Brain microvascular endothelial cell (primary cell): ENCODE data around the gene ZNF653.

Experiments used
- DNase-seq: peaks from one replicate; pipeline ENCODE4 v3.0.0-alpha.2; 2020
- H3K27ac ChIP-seq: fragments of 250-450 bp; sonication (Bioruptor Pico); 2 replicates; pipeline ENCODE4 v1.5.1; 2020; ENCODE audit warnings: mild to moderate bottlenecking, moderate library complexity
- H3K27me3 ChIP-seq: fragments of 250-450 bp; sonication (Bioruptor Pico); replicated peaks from 2 replicates; pipeline ENCODE4 v1.5.1; 2020; ENCODE audit warnings: mild to moderate bottlenecking
- H3K36me3 ChIP-seq: fragments of 250-450 bp; sonication (Bioruptor Pico); replicated peaks from 2 replicates; pipeline ENCODE4 v1.5.1; 2020; ENCODE audit warnings: mild to moderate bottlenecking
- H3K4me3 ChIP-seq: 2 replicates; pipeline ENCODE4 v1.5.1; 2011; ENCODE audit warnings: low read depth, mild to moderate bottlenecking, control low read depth, low read length, moderate library complexity
- CTCF ChIP-seq: IDR thresholded peaks from 2 replicates; pipeline ENCODE4 v1.5.1; 2011; ENCODE audit warnings: low read depth, mild to moderate bottlenecking, moderate library complexity, low read length, control low read depth, inconsistent platforms; ENCODE audit errors: missing control alignments
- in situ Hi-C: cut with HindIII; loops from 2 replicates; pipeline ENCODE4 v1.10.0; 2017; ENCODE audit warnings: low sequenced_read_pairs, low pct_ligation_motif_present

ZNF653 gene

GRCh38 chr19:11507370-11508078, 1.9 kb upstream of the ZNF653 start:
- H3K27me3 ChIP-seq: no peaks in the 10 kb centered on the region
- in situ Hi-C loops: no loop called here
- TF ChIP-seq CTCF: no peak
- H3K4me3 ChIP-seq: no peak overlapping the region
- H3K36me3 ChIP-seq: no peaks in the 10 kb centered on the region
- H3K27ac ChIP-seq: no peak overlapping the region
- no peak for DNase-seq

- no peak overlapping the region for H3K4me3 ChIP-seq
- TF ChIP-seq CTCF: no peak
- no peaks in the 10 kb centered on the region for H3K36me3 ChIP-seq
- in situ Hi-C loops: no loop called here
- H3K27me3 ChIP-seq: no peaks in the 10 kb centered on the region
- no peak for DNase-seq
- no peak overlapping the region for H3K27ac ChIP-seq
These were observed 1.3 kb upstream of the ZNF653 start for GRCh38 chr19:11506967-11507366.

- TF ChIP-seq CTCF: no peak
- H3K4me3 ChIP-seq: peak overlapping the region; percentile 62
- DNase-seq: no peak
- in situ Hi-C loops: no loop called here
- no peaks in the 10 kb centered on the region for H3K27me3 ChIP-seq
- no peaks in the 10 kb centered on the region for H3K36me3 ChIP-seq
- peak overlapping the region; percentile 74 for H3K27ac ChIP-seq
These were observed 489 bp upstream of the ZNF653 start for GRCh38 chr19:11506101-11506555.

- in situ Hi-C loops: no loop called here
- peak overlapping the region; percentile 62 for H3K4me3 ChIP-seq
- peak; percentile 94 for DNase-seq
These were observed 571 bp downstream of the ZNF653 start for GRCh38 chr19:11505032-11505503.

GRCh38 chr19:11504502-11505031, 1.1 kb downstream of the ZNF653 start:
- no peak for TF ChIP-seq CTCF
- DNase-seq: no peak
- in situ Hi-C loops: no loop called here
- H3K27me3 ChIP-seq: no peaks in the 10 kb centered on the region
- H3K27ac ChIP-seq: no peak overlapping the region
- peak overlapping the region; percentile 62 for H3K4me3 ChIP-seq
- H3K36me3 ChIP-seq: no peaks in the 10 kb centered on the region

More at GRCh38 chr19:11505032-11505503, 571 bp downstream of the ZNF653 start:
- Histone ChIP-seq H3K27ac (peak overlapping the region; percentile 74), H3K36me3 (no peaks in the 10 kb centered on the region), H3K27me3 (no peaks in the 10 kb centered on the region)
- no peak for TF ChIP-seq CTCF

- no peak for DNase-seq
- in situ Hi-C loops: no loop called here
- H3K36me3 ChIP-seq: peaks cover 7% of the 10 kb centered on the region
- no peak overlapping the region for H3K4me3 ChIP-seq
- no peak overlapping the region for H3K27ac ChIP-seq
- H3K27me3 ChIP-seq: no peaks in the 10 kb centered on the region
- TF ChIP-seq CTCF: no peak
These were observed 5.7 kb downstream of the ZNF653 start for GRCh38 chr19:11499890-11500420.
